ENCODE measurements around the gene SPATC1L.

SPATC1L gene

GRCh38 chr21:46124083-46124925 lies 60.0 kb downstream of the SPATC1L start:
- in situ Hi-C loops (cut with MboI; ENCODE audit: low pct_unique_long_range_greater_than_20kb, low sequenced_read_pairs, unreplicated experiment), result no loop called here
- no peak for DNase-seq (ENCODE audit: low spot score)
- no peak for TF ChIP-seq CTCF (IDR thresholded peaks at IDR 0.05; ENCODE audit: extremely low read depth, insufficient read depth, missing control alignments)

GRCh38 chr21:46122758-46123683 lies 61.2 kb downstream of the SPATC1L start:
- DNase-seq (ENCODE audit: low spot score), result no peak
- TF ChIP-seq CTCF (IDR thresholded peaks at IDR 0.05; ENCODE audit: extremely low read depth, insufficient read depth, missing control alignments), result no peak
- in situ Hi-C loops (cut with MboI; ENCODE audit: low pct_unique_long_range_greater_than_20kb, low sequenced_read_pairs, unreplicated experiment), result no loop called here

GRCh38 chr21:46122237-46122671 lies 62.0 kb downstream of the SPATC1L start:
- in situ Hi-C loops (cut with MboI; ENCODE audit: low pct_unique_long_range_greater_than_20kb, low sequenced_read_pairs, unreplicated experiment), result no loop called here
- no peak for DNase-seq (ENCODE audit: low spot score)
- TF ChIP-seq CTCF (IDR thresholded peaks at IDR 0.05; ENCODE audit: extremely low read depth, insufficient read depth, missing control alignments), result no peak

- in situ Hi-C loops (cut with MboI; ENCODE audit: low pct_unique_long_range_greater_than_20kb, low sequenced_read_pairs, unreplicated experiment), result no loop called here
- no peak for DNase-seq (ENCODE audit: low spot score)
- TF ChIP-seq CTCF (IDR thresholded peaks at IDR 0.05; ENCODE audit: extremely low read depth, insufficient read depth, missing control alignments), result no peak
Observed at GRCh38 chr21:46121286-46122221, 62.7 kb downstream of the SPATC1L start.

GRCh38 chr21:46120301-46121285 lies 63.7 kb downstream of the SPATC1L start:
- TF ChIP-seq CTCF (IDR thresholded peaks at IDR 0.05; ENCODE audit: extremely low read depth, insufficient read depth, missing control alignments), result no peak
- no peak for DNase-seq (ENCODE audit: low spot score)
- in situ Hi-C loops (cut with MboI; ENCODE audit: low pct_unique_long_range_greater_than_20kb, low sequenced_read_pairs, unreplicated experiment), result no loop called here
